GM19023 (cell line): Measurements from ENCODE around the gene AFTPH.
A peak's percentile ranks its signal among the peaks of the same experiment; 100 is the strongest.

Source experiments
- ATAC-seq: cut with Tn5 transposase; IDR thresholded peaks from one replicate; pipeline ENCODE4 v1.9.1; 2021; ENCODE audit warnings: mild to moderate bottlenecking, moderate library complexity; ENCODE audit not compliant: unreplicated experiment

AFTPH gene

GRCh38 chr2:64586883-64587481, 62.9 kb downstream of the AFTPH start:
- no peak for ATAC-seq

GRCh38 chr2:64587561-64587960, 63.4 kb downstream of the AFTPH start:
- no peak for ATAC-seq

GRCh38 chr2:64591188-64591587, 67.1 kb downstream of the AFTPH start:
- no peak for ATAC-seq

- ATAC-seq: no peak
Observed at GRCh38 chr2:64593035-64593655, 69.0 kb downstream of the AFTPH start.

GRCh38 chr2:64594226-64594989, 70.3 kb downstream of the AFTPH start:
- ATAC-seq: no peak

- ATAC-seq: no peak
Observed at GRCh38 chr2:64595397-64596176, 71.5 kb downstream of the AFTPH start.

GRCh38 chr2:64598226-64598625, 74.1 kb downstream of the AFTPH start:
- ATAC-seq: no peak

- ATAC-seq: no peak
Observed at GRCh38 chr2:64599469-64599868, 75.3 kb downstream of the AFTPH start.

GRCh38 chr2:64601034-64601754, 77.1 kb downstream of the AFTPH start:
- ATAC-seq: no peak

GRCh38 chr2:64601785-64602391, 77.8 kb downstream of the AFTPH start:
- no peak for ATAC-seq

GRCh38 chr2:64602436-64602835, 78.3 kb downstream of the AFTPH start:
- ATAC-seq: no peak

GRCh38 chr2:64604155-64604554, 80.0 kb downstream of the AFTPH start:
- ATAC-seq: no peak

GRCh38 chr2:64605026-64605471, 80.9 kb downstream of the AFTPH start:
- no peak for ATAC-seq

GRCh38 chr2:64605991-64606478, 81.9 kb downstream of the AFTPH start:
- ATAC-seq: no peak

GRCh38 chr2:64606479-64607363, 82.6 kb downstream of the AFTPH start:
- peak; percentile 82 for ATAC-seq

- ATAC-seq: no peak
Observed at GRCh38 chr2:64607381-64608304, 83.5 kb downstream of the AFTPH start.

GRCh38 chr2:64608867-64609226, 84.7 kb downstream of the AFTPH start:
- ATAC-seq: no peak
